Putamen (tissue), 1 donor: Measurements from ENCODE around the gene ZG16B.

Experiments
- DNase-seq: peaks from one replicate; pipeline ENCODE4 v3.0.0-alpha.2; 2016; ENCODE audit warnings: low spot score

ZG16B gene

GRCh38 chr16:2806286-2806685, 23.8 kb upstream of the ZG16B start:
- DNase-seq, result no peak

DNA sequence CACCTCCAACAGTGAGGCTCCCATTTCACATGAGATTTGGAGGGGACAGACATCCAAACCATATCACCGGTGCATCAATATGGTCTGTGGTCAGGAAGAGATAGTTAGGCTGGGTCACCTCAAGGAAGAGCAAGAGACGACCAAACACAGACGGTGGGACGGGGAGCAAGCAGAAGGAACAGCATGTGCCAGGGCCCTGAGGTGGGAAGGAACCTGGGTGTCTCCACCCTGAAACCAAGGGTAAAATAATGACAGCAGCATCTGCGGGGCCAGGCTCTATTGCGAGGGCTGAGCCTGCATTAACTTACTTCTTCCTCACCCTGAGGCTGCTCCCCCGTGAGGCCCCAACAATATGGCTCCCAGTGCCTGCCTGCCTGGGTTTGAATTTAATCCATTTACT, 21.9 kb upstream of the ZG16B start:
- no peak for DNase-seq

- DNase-seq, result no peak
Measured at GRCh38 chr16:2809149-2809760, 20.8 kb upstream of the ZG16B start.

GRCh38 chr16:2810651-2811050, 19.5 kb upstream of the ZG16B start:
- DNase-seq, result no peak

- no peak for DNase-seq
Measured at GRCh38 chr16:2811703-2812471, 18.2 kb upstream of the ZG16B start.

DNA sequence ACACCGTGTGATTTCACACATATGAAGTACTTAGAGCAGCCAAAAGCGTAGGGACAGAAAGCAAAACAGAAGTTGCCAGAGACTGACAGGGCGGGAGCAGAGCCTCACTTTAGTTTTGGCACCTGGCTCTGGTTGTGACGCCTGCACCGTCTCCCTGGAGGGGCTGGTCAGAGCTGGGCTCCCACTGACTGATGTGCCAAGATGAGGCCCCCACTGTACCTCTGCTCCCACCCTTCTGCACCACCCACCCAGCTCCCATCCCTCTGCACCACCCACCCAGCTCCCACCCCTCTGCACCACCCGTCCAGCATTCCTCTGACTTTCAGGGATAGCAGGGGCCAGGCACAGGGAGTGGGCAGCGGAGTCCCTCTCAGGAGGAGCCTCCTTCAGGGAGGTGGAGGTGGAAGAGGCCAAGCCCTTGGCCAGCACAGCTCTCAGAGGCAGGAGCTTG, 16.3 kb upstream of the ZG16B start:
- no peak for DNase-seq

- no peak for DNase-seq
Measured at GRCh38 chr16:2814551-2815298, 15.4 kb upstream of the ZG16B start.

GRCh38 chr16:2815299-2815771, 14.8 kb upstream of the ZG16B start:
- no peak for DNase-seq

DNA sequence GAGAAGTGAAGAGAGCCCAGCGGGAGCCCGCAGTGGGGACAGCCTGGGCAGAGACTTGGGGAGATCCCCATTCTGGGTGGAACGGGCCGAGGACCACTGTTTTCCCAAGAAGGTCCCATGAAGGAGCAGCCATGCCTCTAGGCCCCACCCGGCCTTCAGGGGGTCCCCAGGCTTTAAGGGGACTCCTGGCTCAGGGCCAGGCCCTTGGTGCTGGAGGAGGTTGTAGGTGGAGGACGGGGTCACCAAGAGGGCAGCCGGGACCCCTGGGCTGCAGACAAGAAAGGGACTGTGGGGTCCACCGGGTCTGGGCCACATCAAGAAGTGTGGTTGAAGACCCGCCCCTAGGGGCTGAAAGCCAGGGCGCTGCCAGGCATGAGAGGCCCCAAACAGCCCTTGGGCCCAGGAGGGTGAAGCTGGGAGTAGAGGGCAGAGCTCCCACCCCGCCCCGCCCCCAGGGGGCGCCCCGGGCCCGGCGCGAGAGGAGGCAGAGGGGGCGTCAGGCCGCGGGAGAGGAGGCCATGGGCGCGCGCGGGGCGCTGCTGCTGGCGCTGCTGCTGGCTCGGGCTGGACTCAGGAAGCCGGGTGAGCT, 13.3 kb upstream of the ZG16B start, which contains the start of gene PRSS21:
Gene PRSS21, plus strand, starts transcription at position 487 of the 589 bp plus-strand sequence. Its CDS starts 32 bp downstream, at position 519.
- DNase-seq, result no peak

GRCh38 chr16:2817340-2818271, 12.5 kb upstream of the ZG16B start:
- DNase-seq, result no peak

DNA sequence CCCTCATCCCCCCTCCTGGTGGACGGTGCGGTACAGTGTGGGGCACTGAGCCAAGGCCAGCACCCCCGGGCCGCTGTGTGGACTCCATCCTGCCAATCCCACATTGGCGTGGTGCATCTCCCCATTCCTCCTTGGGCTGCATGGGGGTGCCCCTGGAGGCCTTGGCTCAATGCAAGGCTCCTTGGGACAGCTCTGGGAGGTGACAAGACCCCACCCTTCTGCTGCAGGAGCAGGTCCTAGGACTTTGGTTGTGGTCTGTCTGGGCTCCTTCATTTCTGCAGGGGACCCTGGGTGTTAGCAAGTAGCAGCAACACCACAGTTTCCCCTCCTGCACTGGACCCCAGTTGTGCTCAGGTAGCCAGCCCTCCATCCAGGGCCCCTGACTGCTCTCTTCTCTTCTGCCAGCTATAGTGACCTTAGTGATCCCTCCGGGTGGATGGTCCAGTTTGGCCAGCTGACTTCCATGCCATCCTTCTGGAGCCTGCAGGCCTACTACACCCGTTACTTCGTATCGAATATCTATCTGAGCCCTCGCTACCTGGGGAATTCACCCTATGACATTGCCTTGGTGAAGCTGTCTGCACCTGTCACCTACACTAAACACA, 11.7 kb upstream of the ZG16B start:
- DNase-seq, result no peak

DNA sequence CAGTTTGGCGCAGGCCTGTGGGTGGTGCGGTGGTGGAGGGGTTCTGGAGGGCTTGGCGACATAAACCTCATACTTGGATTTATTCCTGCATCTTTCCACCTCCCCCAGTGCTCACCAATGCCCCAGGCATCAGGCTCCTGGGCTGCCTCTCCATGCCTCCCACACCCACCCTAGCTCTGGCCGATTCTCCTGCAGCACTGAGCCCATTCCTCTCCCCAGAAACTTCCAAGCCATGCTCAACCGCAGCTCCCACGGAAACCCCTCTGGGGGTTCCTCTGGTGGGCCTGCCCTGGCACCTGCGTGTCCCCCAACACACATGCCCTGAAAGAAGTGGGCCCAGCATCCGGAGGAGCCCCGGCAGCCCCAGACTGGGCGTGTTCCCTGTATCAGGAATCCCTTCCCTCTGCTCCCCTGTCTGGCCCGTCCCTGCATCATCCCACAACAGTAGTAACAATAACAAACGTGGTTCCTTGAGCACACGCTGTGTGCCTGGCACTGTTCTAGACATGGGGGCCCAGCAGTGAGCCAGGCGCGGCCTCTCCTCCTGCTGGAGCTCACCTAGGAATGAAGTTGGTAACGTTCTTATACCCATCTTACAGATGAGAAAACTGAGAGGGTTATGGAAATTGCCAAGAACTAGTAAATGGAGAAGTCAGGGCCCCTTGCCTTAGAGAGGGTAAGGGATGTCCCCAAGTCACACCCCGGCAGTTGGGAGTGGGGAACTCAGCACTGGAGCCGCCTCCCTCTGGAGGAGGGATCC, 10.7 kb upstream of the ZG16B start:
- no peak for DNase-seq

DNA sequence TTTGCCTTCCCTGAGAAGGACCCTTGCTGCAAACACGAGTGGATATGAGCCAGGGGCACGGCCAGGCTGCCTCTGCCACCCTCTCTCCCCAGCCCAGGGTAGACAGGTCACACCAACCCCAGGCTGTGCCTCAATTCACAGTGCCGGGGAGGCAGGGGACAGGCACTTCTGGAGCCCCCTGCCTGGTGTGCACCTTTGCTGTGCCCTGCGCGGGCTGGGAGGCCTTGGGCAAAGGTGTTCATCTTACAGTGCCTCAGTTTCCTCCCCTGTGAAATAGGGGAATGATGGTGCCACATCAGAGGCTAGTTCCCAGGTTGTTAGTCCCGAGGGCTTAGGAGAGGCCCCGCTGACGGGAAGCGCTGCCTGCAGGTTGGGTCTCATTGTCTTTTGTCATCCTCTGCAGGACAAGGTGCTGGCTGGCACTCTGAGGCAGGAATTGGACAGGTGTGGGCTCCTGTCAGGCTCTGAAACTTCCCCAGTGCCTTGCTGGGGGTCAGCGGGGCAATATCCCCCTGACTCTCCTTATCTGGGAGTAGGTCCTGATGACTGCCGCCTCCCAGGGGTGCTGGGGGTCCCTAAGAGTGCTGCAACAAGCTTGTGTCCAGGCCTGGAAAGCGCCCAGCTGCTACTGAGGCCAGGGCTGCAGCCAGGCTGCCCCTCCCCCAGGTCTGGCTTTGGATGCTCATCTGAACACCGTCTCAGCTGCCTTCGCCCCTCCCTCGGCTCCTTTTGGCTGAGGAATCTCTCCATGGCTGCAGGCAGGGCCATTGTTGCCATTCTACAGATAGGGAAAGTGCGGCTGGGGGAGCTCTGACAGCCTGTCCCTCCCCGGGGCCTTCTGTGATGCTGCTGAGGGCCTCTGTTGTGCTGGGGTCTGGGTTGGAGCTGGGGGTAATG, 9.9 kb upstream of the ZG16B start:
- DNase-seq, result no peak

GRCh38 chr16:2820836-2821486, 9.1 kb upstream of the ZG16B start:
- no peak for DNase-seq

- DNase-seq, result no peak
Measured at GRCh38 chr16:2821487-2822157, 8.5 kb upstream of the ZG16B start.

DNA sequence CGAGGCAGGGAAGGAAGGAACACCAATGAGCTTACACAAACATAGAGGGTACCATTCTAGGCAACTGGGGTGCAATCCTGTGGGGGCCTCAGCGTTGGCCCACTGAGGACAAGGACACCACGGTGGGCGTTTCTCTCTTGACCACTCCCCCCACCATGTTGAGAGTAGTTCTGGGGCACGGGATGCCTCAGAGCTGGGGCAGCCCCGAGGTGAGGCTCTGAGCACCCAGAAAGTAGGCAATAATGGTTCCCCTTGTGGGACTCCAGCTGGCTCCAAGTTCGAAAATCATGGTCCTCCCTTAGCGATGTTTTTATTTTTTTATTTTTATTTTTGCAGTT, 8.0 kb upstream of the ZG16B start:
- DNase-seq, result no peak

DNA sequence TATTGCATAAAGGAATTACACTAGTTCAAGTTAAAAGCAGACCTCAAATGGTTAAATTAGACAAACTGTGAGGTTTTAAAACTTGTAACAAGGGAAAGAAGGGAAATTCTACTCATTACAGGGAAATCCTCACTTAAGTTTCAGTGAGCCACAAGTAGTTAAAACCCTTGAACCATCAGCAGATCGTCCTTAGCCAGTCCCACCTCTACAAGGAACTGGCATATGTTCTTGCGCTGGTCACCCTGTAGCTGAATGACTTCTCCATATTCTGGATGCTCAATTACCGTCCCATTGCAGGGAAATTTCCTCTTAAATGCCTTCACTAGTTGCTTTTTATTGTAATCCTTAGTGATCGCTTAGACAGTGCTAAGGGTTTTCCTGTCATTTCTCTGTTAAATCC, 7.6 kb upstream of the ZG16B start:
- DNase-seq, result no peak

DNA sequence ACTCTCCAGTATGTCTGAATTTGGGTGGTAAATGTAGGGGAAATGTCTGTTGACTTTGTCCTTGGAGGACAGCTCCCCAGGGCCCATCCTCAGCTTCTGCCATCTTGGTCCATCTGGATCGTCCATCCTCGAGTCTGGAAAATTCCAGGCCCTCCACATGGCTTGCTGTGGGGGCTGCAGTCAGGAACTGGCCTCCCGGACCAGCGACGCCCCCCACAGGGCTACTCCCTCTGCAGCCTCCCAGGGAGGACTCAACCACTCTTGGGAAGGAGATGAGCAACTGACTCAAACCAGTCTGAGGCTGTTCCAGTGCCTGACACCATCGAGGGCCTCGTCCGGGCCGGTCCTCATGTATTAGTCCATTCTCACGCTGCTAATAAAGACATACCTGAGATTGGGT, 5.5 kb upstream of the ZG16B start:
- DNase-seq, result no peak
